Upper lobe of right lung (tissue), 1 donor: ENCODE data around the gene ADAMTS20. TPM values are rescaled to one million over a fixed set of nuclear protein-coding genes. Genes with fewer than 3 reads are reported as not detected.

Source experiments
- ATAC-seq: fragments of 200-7000 bp; cut with Tn5 transposase; one replicate; pipeline ENCODE4 v1.9.1; 2020; ENCODE audit warnings: mild to moderate bottlenecking, moderate library complexity
- DNase-seq: peaks from one replicate; pipeline ENCODE4 v3.0.0-alpha.2; 2020
- H3K27ac ChIP-seq: fragments of 200-600 bp; one replicate; pipeline ENCODE4 v1.8.0; 2022
- H3K27me3 ChIP-seq: fragments of 200-600 bp; one replicate; pipeline ENCODE4 v1.8.0; 2022; ENCODE audit warnings: mild to moderate bottlenecking
- H3K36me3 ChIP-seq: fragments of 200-600 bp; one replicate; pipeline ENCODE4 v1.8.0; 2022
- H3K4me1 ChIP-seq: fragments of 200-600 bp; one replicate; pipeline ENCODE4 v1.8.0; 2022
- H3K4me3 ChIP-seq: fragments of 200-600 bp; one replicate; pipeline ENCODE4 v1.8.0; 2022; ENCODE audit warnings: mild to moderate bottlenecking
- H3K9me3 ChIP-seq: fragments of 200-600 bp; one replicate; pipeline ENCODE4 v1.8.0; 2022
- intact Hi-C: fragments of 100-400 bp; cut with DNase I; formaldehyde crosslinking; loops from one replicate; pipeline ENCODE4 v1.11.0; 2022
- total RNA-seq: library from RNA; stranded (reverse); fragmentation: NEBNext Ultra II Directional; extraction: Animal tissue kit (Norgen Biotek cat#: 25700); gene quantifications from one replicate; pipeline ENCODE4 v1.2.1, GENCODE V29; 2021
- TF ChIP-seq, protein P1 (sequence below): fragments of 200-600 bp; IDR thresholded peaks from one replicate; pipeline ENCODE4 v1.8.0; 2022; ENCODE audit warnings: antibody characterized with exemption
- donor health status: DM: no; HTN: yes; CAD: no; lungs with severe emphysema.

ADAMTS20 gene
- total RNA-seq, 1 donor from 2014 or later = not detected

DNA sequence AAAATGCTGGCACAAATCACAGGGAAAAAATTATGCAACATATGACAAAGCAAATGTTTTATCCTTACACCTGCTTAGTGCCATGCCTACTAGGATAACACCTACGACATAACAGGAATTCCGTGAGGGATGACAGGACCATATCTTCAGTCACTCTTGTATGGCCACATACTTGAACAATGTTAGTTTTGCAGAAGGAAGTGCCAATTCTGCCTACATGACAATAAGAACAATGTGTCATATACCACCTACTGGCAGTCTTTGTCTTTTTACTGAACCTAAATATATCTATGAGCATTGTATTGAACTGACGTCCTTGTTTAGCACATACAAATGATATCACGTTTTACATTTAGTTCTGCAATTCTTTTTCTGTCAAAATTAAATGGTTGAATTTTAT lies 234.0 kb downstream of the ADAMTS20 start:
- Histone ChIP-seq H3K4me1 (no peaks in the 10 kb centered on the region), H3K9me3 (no peaks in the 10 kb centered on the region), H3K27me3 (no peaks in the 10 kb centered on the region), H3K4me3 (no peak overlapping the region), H3K36me3 (no peaks in the 10 kb centered on the region), H3K27ac (no peak overlapping the region)
- no peak for DNase-seq
- TF ChIP-seq, protein P1, sequence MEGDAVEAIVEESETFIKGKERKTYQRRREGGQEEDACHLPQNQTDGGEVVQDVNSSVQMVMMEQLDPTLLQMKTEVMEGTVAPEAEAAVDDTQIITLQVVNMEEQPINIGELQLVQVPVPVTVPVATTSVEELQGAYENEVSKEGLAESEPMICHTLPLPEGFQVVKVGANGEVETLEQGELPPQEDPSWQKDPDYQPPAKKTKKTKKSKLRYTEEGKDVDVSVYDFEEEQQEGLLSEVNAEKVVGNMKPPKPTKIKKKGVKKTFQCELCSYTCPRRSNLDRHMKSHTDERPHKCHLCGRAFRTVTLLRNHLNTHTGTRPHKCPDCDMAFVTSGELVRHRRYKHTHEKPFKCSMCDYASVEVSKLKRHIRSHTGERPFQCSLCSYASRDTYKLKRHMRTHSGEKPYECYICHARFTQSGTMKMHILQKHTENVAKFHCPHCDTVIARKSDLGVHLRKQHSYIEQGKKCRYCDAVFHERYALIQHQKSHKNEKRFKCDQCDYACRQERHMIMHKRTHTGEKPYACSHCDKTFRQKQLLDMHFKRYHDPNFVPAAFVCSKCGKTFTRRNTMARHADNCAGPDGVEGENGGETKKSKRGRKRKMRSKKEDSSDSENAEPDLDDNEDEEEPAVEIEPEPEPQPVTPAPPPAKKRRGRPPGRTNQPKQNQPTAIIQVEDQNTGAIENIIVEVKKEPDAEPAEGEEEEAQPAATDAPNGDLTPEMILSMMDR = no peak
- intact Hi-C loops = no loop called here
- ATAC-seq = no peak

DNA sequence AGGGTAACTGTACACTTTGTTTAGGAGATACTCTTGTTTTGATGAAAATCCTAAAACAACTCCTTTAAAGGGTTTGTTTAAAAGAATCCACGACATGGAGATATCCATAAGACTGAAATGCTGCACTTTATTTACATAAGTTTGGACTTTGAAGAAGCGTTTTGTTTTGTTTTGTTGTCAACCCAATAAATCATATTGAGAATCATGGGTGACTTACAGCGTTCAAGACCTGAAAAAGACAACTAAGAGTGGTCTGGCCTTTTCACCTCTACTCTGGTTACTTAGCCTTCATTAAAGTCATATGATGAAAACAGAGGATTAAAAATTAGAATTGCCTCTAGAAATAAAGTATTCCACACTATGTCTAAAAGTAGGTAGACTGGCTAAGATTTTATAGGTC lies 234.8 kb downstream of the ADAMTS20 start:
- ATAC-seq = no peak

DNA sequence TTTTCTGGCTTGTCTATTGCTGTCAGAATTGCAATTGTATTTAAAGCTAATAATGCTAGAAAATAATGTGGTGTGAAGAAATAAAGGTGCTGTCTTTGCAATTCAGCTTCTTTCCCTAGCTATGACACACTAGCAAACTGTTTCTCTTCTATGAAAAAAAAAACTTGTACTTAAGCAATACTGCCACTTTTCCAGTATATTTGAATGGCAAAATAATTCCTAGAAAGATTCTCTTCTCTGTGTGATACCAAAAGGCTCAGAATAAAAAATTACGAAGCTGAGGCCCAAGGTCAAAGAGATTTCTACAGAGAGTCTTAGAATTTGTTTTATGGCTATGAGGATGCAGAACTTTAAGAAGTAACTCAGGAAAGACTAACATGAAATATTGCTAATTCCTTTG lies 235.5 kb downstream of the ADAMTS20 start:
- H3K36me3 ChIP-seq = no peaks in the 10 kb centered on the region
- H3K27ac ChIP-seq = no peak overlapping the region
- H3K4me3 ChIP-seq = no peak overlapping the region
- no peaks in the 10 kb centered on the region for H3K27me3 ChIP-seq
- DNase-seq (no peak), ATAC-seq (no peak)
- TF ChIP-seq, protein P1 = no peak
- H3K4me1 ChIP-seq = no peaks in the 10 kb centered on the region
- H3K9me3 ChIP-seq = no peaks in the 10 kb centered on the region
- intact Hi-C loops = no loop called here

More for the DNA sequence above, 234.8 kb downstream of the ADAMTS20 start:
- DNase-seq = no peak
- Histone ChIP-seq H3K36me3 (no peaks in the 10 kb centered on the region), H3K27ac (no peak overlapping the region), H3K9me3 (no peaks in the 10 kb centered on the region), H3K27me3 (no peaks in the 10 kb centered on the region), H3K4me3 (no peak overlapping the region), H3K4me1 (no peaks in the 10 kb centered on the region)
- intact Hi-C loops = no loop called here
- TF ChIP-seq, protein P1 = no peak

DNA sequence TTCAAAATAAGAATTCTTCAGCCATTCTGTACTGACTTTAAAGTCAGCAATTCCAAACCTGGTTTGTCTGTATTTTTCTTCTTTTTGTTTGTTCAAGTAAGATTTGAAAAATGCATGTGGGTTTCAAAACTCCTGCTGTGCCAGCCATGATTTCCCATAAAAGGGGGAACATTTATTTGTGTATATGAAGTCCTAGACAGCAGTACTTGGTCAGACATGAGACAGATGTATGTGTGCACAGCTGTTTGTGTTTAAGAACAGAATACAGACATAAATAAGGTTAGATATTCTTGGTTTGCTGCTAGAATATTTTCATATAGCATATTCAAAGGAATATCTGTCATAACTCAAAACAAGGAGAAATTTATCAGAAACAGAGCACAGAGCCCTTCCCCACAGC lies 236.0 kb downstream of the ADAMTS20 start:
- Histone ChIP-seq H3K4me3 (no peak overlapping the region), H3K27ac (no peak overlapping the region)
- TF ChIP-seq, protein P1 = no peak

DNA sequence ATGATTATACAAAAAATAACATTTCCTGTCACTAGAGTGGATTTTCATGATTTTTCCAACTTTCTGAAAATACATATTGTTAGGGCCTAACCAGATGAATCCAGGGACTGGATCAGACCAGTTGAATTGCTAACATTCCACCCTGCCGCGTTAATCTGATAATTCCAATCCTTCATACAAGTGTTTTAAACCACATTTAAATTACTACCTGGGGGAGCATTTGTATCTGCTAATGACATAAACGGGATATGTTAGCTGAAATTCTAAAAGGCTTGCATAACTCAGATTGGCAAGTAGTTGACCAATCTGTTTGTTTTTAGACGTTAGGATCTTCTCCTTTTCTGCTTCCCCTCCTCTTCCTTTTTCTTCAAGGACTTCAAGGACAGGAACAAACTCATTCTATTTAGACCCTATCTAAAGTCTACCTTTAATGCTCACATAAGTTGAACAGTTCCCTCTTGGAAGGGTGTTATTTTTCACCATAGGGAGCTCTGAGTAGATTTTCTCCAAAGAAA lies 239.0 kb downstream of the ADAMTS20 start:
- TF ChIP-seq, protein P1 = no peak
- H3K27me3 ChIP-seq = no peaks in the 10 kb centered on the region
- DNase-seq (no peak), ATAC-seq (no peak)
- no peaks in the 10 kb centered on the region for H3K36me3 ChIP-seq
- H3K4me1 ChIP-seq = no peaks in the 10 kb centered on the region
- no peak overlapping the region for H3K27ac ChIP-seq
- intact Hi-C loops = no loop called here
- no peaks in the 10 kb centered on the region for H3K9me3 ChIP-seq
- H3K4me3 ChIP-seq = no peak overlapping the region

More for the DNA sequence above, 236.0 kb downstream of the ADAMTS20 start:
- no peaks in the 10 kb centered on the region for H3K4me1 ChIP-seq
- intact Hi-C loops = no loop called here
- H3K36me3 ChIP-seq = no peaks in the 10 kb centered on the region
- H3K27me3 ChIP-seq = no peaks in the 10 kb centered on the region
- no peak for ATAC-seq
- no peak for DNase-seq
- no peaks in the 10 kb centered on the region for H3K9me3 ChIP-seq

DNA sequence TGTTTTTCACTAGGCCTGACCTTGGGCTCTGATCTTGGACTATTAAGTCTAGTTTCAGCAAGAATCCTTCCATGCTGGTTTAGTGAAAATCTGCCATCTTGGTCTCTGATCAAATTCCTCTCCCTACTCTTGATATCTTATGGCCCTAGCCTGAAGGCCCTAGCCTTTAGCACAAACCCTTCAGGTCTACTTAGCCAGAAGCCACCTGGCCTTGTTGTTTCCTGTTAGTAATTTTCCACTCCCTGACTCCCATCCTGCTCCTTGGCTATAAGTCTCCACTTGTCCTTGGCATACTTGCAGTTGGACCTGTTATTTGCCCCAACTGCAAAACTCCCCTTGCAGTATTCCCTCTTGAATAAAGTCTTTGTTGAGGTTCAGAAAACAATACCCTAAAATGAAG lies 241.4 kb downstream of the ADAMTS20 start:
- H3K36me3 ChIP-seq = no peaks in the 10 kb centered on the region
- ATAC-seq (no peak), DNase-seq (no peak)
- H3K9me3 ChIP-seq = no peaks in the 10 kb centered on the region
- no peaks in the 10 kb centered on the region for H3K4me1 ChIP-seq
- intact Hi-C loops = no loop called here
- H3K27ac ChIP-seq = no peak overlapping the region
- TF ChIP-seq, protein P1 = no peak
- H3K27me3 ChIP-seq = no peaks in the 10 kb centered on the region
- H3K4me3 ChIP-seq = no peak overlapping the region
